Right kidney (tissue), 1 donor: ENCODE results near the gene MARCO.
"Not testable (repeated sequence)": the region's sequence is repeated elsewhere in the genome, so short reads cannot be mapped to it uniquely, and the experiment has no call there.

Experiments
- DNase-seq: peaks from one replicate; pipeline ENCODE4 v3.0.0-alpha.2; 2016

Gene MARCO

DNA sequence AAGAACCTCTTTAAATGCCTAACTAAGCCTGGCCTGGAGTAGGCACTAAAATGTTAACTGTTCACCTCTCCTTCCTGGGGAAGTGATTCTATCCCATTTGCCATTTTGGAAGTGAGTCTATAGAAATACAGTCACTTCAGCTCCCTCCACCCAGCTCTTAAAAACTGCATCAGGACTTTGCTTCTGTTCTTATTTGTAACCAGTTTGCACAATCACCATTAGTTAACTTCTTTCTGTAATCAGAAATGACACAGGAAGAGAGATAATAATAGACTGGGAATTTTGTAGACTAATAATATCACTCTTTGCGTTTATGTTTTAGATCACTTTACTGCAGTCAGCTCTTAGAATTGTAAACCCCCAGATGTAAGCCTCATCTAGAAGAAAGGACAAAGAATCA, 16.0 kb upstream of the MARCO start:
- DNase-seq, result no peak

DNA sequence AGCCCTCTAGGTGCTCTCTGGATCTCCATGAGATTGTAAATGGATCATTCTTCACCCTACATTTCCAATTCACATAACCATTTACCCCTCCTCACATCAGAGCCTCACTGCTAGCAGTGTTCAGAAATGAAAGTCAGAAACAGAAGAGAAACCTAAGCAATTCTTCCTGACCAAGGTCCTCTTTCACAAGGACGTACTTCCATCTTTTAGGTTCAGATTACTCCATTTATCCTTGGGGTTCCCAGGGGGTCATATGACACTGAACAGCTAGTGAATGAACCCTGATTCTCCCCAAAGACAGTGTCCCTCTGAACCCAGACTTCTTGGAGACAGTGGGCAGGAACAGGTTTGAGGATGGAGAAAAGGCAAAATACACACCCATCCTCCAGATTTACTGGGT, 12.9 kb upstream of the MARCO start:
- DNase-seq, result no peak

DNA sequence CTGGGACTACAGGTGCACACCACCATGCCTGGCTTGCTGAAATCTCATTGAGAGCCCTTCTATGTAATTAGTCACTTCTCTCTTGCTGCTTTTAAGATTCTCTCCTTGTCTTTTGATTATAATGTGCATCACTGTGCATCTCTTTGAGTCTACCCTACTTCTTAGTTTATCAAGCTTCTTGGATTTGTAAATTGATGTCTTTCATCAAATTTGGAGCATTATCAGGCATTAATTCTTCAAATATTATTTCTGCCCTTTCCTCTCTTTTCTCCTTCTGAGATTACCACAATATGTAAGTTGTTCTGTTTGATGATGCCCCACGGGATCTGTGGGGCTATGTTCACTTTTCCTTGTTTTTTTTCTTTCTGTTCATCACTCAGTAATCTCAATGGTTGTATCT, 9.0 kb upstream of the MARCO start:
- DNase-seq, result no peak

DNA sequence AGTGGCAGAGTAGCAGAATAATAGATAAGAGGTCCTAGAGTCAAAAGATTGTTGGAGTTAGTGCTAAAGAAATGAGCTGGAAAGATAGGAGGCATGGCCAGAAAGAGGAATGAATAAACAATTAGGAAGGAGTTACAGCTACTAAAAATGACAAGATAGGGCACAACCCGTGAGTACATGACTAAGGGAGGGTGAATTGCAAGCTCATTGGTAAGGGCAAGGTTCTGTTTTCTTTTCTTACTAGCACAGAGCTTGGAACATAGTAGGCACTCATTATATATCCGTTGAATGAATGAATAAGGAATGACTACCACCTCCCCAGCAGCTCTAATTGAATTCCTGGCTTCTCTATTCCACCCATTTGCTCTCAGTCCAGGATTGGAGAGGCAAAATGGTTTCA, 5.7 kb upstream of the MARCO start:
- DNase-seq, result no peak

DNA sequence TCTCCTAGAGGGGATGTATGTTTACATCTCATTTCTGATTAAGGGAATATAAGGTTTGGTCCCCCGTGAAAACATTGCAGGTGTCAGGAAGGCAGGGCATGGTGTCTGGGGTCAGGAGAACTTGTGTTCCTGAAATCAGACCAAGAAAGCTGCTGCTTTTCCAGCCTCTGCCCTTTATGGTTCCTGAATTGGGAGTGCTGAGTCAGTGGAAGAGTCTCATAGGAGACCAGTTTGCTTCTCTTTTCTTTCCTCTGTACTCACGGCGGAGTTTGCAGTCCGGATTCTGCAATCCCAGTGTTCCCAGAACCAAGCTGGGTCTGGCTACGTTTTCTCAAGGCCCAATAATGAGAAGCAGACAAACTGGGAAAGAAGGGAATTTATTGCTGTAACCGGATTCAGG, 5.1 kb upstream of the MARCO start:
- no peak for DNase-seq

GRCh38 chr2:118937817-118938216, 4.2 kb upstream of the MARCO start:
- DNase-seq, result no peak

DNA sequence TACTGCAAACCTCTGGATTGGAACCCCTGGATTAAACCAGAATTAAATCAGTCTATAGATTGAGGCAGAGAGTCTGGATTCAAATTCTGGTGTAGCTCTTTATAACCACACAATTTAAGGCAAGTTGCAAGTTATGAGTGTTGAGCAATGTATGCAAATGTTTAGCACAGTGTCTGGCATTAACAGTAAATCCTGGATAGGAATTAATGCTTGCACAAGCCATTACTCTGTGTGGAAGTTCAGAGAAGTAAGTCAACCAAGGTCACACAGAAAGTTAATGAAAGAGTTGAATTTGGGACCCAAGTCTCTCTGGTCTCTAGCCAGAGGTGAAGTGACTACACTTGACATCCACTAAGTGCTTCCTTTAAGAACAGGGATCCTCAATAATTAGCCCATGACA, 2.0 kb upstream of the MARCO start:
- DNase-seq, result no peak

- no peak for DNase-seq
These were observed 1.4 kb upstream of the MARCO start for GRCh38 chr2:118940486-118941120.

- DNase-seq, result no peak
These were observed 1.3 kb downstream of the MARCO start for GRCh38 chr2:118943286-118943685.

GRCh38 chr2:118945881-118946280, 3.9 kb downstream of the MARCO start:
- DNase-seq, result no peak

DNA sequence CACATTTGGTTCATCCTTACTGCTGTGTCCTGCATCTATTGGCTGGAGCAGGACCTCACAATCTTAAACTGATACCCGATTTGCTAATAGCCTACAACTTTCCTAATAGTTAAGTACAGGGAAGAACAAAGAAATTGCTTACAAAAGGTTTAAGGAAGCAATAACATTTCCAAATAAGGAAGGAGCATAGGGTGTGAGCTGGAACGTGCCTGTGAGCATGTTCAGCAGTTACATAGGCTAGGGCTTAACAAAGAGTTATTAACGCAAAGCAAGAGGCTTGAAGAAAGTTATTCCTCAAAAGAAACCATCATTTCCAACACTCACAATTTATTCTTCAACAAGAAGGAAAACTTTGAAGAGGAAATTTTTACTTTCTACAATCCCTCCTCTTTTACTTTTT, 6.3 kb downstream of the MARCO start:
- not testable (repeated sequence) for DNase-seq

GRCh38 chr2:118954297-118955060, 12.5 kb downstream of the MARCO start:
- DNase-seq, result no peak

- DNase-seq, result no peak
These were observed 23.7 kb downstream of the MARCO start for GRCh38 chr2:118965737-118966136.

GRCh38 chr2:118967124-118967880, 25.3 kb downstream of the MARCO start:
- no peak for DNase-seq

DNA sequence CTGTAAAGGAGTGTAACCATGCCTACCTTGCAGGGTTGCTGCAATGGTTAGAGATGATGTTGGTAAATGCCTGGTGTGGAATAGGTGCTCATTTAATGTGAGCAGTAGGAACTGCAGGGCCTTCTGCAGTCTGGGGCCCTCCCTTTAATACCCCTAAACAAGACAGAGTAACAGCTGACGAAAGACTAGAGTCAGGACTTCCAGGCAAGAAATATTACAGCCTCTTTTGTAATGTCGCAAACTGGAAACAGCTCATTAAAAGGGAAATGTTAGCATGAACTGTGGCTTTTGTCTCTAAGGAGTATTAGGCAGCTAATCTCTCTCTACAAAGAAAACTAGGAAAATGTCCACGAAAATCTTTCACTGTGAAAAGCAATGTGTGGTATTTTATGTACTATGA, 26.0 kb downstream of the MARCO start:
- no peak for DNase-seq

- no peak for DNase-seq
These were observed 27.2 kb downstream of the MARCO start for GRCh38 chr2:118968961-118969733.

- DNase-seq, result no peak
These were observed 27.9 kb downstream of the MARCO start for GRCh38 chr2:118969734-118970395.

DNA sequence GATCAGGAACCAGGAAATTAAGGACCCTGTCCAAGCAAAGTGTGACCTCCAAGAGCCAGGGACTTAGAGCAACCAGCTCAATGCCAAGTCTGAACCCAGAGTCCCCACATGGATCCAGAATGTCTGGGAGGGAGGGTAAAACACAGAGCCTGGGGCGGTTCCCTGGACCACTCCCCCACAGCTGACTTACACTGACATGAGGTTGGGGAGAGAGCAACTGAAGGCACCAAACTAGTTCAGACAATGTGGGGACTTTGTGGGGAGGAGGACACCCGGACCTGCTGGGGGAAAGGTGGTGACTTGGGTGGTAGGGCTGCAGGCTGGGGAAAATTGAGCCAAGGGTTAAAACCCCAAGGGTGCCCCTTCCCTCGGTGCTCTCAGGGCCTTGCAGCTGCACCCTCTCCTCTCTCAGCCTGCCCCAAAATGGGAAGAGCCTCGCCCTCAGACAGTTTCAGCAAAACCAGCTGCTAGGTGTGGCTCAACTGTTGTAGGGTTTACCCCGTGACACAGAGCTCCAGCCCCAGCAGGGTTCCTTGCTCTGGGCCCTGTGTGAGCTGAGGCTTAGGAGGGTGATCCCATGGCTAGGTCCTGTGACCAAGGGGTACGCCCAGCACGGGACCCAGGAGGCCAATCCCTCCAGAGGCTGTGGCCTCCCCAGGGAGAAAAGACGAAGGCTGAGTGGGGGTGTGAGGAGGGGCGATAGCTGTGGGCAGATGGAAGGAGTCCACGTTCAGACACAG, 28.6 kb downstream of the MARCO start:
- no peak for DNase-seq

DNA sequence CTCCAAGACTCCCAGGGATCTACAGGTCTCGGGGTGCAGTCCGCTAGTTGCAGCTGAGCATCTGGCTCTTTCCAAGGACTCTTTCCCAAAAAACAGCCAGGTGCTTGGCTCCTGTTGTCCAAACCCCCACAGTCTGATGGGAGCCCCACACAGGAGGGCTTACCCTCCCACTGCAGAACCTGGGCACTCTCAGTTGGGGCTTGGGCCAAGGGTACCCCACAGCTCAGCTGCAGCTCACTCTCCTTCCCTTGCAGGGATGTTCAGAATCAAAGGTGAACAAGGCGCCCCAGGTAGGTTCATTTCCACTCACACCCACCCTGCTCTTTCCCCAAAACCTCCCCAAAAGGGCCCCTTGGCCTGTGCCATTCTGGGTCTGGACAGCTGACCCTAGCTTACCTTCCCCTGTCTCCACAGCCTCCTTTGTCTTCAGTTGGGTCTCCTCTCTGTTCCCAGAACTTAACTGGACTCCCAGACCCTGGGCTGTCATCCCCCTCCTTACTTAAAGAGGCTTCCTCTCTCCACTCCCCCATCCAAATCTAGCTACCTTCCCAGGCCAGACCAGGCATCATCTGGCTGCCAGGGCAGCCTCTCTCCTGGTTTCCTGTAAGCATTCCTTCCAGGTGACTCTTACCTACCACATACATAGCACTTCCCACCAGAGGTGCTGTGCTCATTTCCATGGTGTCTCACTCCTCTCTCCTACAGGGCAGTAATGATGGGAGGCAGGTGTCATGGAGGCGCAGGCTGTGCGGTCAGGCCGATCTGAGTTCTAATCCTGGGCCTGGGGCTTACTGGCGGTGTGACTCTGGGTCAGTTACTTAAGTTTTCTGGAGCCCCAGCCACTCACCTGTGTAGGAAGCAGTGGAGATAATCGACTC, 29.5 kb downstream of the MARCO start:
- no peak for DNase-seq

DNA sequence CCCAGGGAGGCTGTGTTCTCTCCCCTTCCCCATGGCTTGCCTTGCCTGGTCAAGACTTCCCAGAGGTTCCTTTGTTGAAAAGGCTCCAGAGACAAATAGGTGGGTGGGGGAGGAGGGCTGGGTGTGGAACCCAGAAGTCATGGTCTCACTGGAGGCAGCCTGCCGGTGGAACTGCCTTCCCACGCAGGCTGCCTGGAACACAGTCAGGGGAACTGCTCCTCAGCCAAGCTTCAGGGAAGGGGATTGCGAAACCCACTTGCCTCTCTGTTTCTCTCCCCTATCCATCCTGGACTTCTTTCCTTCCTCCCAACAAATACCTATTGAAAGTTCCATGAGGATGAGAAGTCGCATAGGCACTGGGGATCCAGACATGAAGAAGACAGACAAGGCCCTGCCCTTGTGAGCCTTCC, 31.6 kb downstream of the MARCO start:
- DNase-seq, result no peak
